ENCODE data around the gene PTPRH.
A peak's percentile ranks its signal among the peaks of the same experiment; 100 is the strongest.
"Not testable (repeated sequence)": the region's sequence is repeated elsewhere in the genome, so short reads cannot be mapped to it uniquely, and the experiment has no call there.

Gene PTPRH

GRCh38 chr19:55225415-55225958 lies 16.2 kb upstream of the PTPRH start:
- no peak for DNase-seq (ENCODE audit: low read depth in 2 of 2)

GRCh38 chr19:55224679-55225414 lies 15.5 kb upstream of the PTPRH start:
- DNase-seq (ENCODE audit: low read depth in 2 of 2), result not testable (repeated sequence)

- no peak for DNase-seq (ENCODE audit: low read depth in 2 of 2)
These were observed 14.9 kb upstream of the PTPRH start for GRCh38 chr19:55224038-55224665.

GRCh38 chr19:55223291-55224037 lies 14.2 kb upstream of the PTPRH start:
- no peak for DNase-seq (ENCODE audit: low read depth in 2 of 2)

- no peak for DNase-seq (ENCODE audit: low read depth in 2 of 2)
These were observed 11.2 kb upstream of the PTPRH start for GRCh38 chr19:55220525-55220924.

GRCh38 chr19:55216461-55217198 lies 7.3 kb upstream of the PTPRH start:
- DNase-seq (ENCODE audit: low read depth in 2 of 2), result peak; percentile 49 to 52

- no peak for DNase-seq (ENCODE audit: low read depth in 2 of 2)
These were observed 4.2 kb upstream of the PTPRH start for GRCh38 chr19:55213547-55213946.

- DNase-seq (ENCODE audit: low read depth in 2 of 2), result peak; percentile 19 to 38
These were observed 3.1 kb upstream of the PTPRH start for GRCh38 chr19:55212447-55212846.

GRCh38 chr19:55209693-55210472 lies 582 bp upstream of the PTPRH start:
- DNase-seq (ENCODE audit: low read depth in 2 of 2), result no peak

- DNase-seq (ENCODE audit: low read depth in 2 of 2), result peak; percentile 33 to 52
These were observed 2.4 kb downstream of the PTPRH start for GRCh38 chr19:55206664-55207500.

GRCh38 chr19:55202199-55202598 lies 7.1 kb downstream of the PTPRH start:
- not testable (repeated sequence) for DNase-seq (ENCODE audit: low read depth in 2 of 2)

GRCh38 chr19:55199620-55200204 lies 9.6 kb downstream of the PTPRH start:
- no peak for DNase-seq (ENCODE audit: low read depth in 2 of 2)

GRCh38 chr19:55198651-55199050 lies 10.7 kb downstream of the PTPRH start:
- DNase-seq (ENCODE audit: low read depth in 2 of 2), result no peak

GRCh38 chr19:55197528-55197927 lies 11.8 kb downstream of the PTPRH start:
- DNase-seq (ENCODE audit: low read depth in 2 of 2), result no peak

GRCh38 chr19:55196803-55197202 lies 12.5 kb downstream of the PTPRH start:
- DNase-seq (ENCODE audit: low read depth in 2 of 2), result no peak

GRCh38 chr19:55193481-55193880 lies 15.8 kb downstream of the PTPRH start:
- DNase-seq (ENCODE audit: low read depth in 2 of 2), result no peak

GRCh38 chr19:55189403-55189835 lies 19.9 kb downstream of the PTPRH start:
- no peak for DNase-seq (ENCODE audit: low read depth in 2 of 2)

GRCh38 chr19:55188625-55189024 lies 20.7 kb downstream of the PTPRH start:
- no peak for DNase-seq (ENCODE audit: low read depth in 2 of 2)

GRCh38 chr19:55186080-55186479 lies 23.2 kb downstream of the PTPRH start:
- DNase-seq (ENCODE audit: low read depth in 2 of 2), result no peak

GRCh38 chr19:55181740-55182139 lies 27.6 kb downstream of the PTPRH start:
- DNase-seq (ENCODE audit: low read depth in 2 of 2), result no peak

Measured in stimulated activated CD8-positive, alpha-beta memory T cell treated with anti-CD3 and anti-CD28 coated beads, Interleukin-15, amount 100 ng/mL, for 48 hours (primary cell).